PFSK-1 (cell line): ENCODE measurements around the gene VTI1A.

Source experiments
- FOXP2 ChIP-seq: optimal IDR thresholded peaks from 2 replicates; pipeline ENCODE3; 2011; ENCODE audit warnings: borderline replicate concordance, control low read depth, inconsistent platforms; ENCODE audit not compliant: insufficient read depth; ENCODE audit errors: extremely low read length, extremely low read depth
- POLR2AphosphoS5 ChIP-seq: IDR thresholded peaks from 2 replicates; pipeline ENCODE4 v1.6.1; 2012; ENCODE audit warnings: low read depth, mild to moderate bottlenecking, control low read depth, low read length, moderate library complexity
- SIN3A ChIP-seq: IDR thresholded peaks from 2 replicates; pipeline ENCODE4 v1.6.1; 2012; ENCODE audit warnings: mild to moderate bottlenecking, low read length, moderate library complexity, borderline replicate concordance; ENCODE audit not compliant: insufficient read depth
- TAF1 ChIP-seq: IDR thresholded peaks from 2 replicates; pipeline ENCODE4 v1.6.1; 2012; ENCODE audit warnings: low read length, control low read depth, borderline replicate concordance; ENCODE audit not compliant: insufficient read depth
- TF ChIP-seq, protein P1 (sequence below), 2 experiments: IDR thresholded peaks; 2 replicates each; pipeline versions ENCODE4 v1.6.1 to v1.8.0; 2011 to 2012; ENCODE audit warnings: low read depth in 2 of 2, low read length in 2 of 2, control low read depth in 1 of 2, inconsistent platforms in 1 of 2, mild to moderate bottlenecking in 1 of 2, moderate library complexity in 1 of 2; ENCODE audit not compliant: insufficient read depth in 1 of 2

VTI1A gene

DNA sequence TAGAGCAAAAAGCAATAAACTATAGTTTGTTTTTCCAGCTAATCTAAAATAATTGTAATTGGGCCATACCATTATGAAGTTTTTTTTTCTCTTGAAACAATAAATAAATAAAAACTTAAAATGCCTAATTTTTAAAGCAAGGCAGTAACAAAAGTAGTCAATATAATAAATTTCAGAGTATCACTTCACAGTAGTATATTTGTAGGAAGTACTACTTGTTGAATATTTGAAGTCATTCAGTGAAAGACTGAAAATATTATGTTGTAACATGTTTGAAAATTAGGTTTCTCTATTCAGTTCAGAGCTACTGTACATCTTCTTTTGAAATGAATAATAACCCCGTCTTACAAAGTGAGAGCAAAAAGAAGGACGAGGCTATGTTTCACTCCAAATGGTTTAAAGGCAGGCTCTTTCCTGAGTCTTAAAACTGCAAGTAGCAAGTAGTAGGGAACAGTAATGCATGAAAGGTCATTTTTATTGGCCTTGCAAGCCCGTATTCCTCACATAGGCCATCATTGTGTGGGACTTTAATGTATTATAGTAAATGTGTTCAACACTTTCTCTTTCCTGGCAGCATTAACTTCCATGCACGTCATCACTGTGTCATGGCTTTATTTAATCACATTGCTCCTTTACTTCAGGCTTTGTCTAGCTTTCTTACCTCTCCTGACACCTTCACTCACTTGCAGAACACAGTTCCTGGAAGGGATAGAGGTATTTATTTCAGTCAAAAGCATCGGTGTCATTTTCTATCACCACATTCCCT is 141.4 kb downstream of the VTI1A start:
- no peak for TF ChIP-seq POLR2AphosphoS5
- TF ChIP-seq, protein P1, sequence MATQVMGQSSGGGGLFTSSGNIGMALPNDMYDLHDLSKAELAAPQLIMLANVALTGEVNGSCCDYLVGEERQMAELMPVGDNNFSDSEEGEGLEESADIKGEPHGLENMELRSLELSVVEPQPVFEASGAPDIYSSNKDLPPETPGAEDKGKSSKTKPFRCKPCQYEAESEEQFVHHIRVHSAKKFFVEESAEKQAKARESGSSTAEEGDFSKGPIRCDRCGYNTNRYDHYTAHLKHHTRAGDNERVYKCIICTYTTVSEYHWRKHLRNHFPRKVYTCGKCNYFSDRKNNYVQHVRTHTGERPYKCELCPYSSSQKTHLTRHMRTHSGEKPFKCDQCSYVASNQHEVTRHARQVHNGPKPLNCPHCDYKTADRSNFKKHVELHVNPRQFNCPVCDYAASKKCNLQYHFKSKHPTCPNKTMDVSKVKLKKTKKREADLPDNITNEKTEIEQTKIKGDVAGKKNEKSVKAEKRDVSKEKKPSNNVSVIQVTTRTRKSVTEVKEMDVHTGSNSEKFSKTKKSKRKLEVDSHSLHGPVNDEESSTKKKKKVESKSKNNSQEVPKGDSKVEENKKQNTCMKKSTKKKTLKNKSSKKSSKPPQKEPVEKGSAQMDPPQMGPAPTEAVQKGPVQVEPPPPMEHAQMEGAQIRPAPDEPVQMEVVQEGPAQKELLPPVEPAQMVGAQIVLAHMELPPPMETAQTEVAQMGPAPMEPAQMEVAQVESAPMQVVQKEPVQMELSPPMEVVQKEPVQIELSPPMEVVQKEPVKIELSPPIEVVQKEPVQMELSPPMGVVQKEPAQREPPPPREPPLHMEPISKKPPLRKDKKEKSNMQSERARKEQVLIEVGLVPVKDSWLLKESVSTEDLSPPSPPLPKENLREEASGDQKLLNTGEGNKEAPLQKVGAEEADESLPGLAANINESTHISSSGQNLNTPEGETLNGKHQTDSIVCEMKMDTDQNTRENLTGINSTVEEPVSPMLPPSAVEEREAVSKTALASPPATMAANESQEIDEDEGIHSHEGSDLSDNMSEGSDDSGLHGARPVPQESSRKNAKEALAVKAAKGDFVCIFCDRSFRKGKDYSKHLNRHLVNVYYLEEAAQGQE (IDR thresholded peaks at IDR 0.05; ENCODE audit: insufficient read depth in 1 of 2, low read depth in 2 of 2, low read length in 2 of 2), result no peak
- no peak for TF ChIP-seq FOXP2
- no peak for TF ChIP-seq SIN3A

DNA sequence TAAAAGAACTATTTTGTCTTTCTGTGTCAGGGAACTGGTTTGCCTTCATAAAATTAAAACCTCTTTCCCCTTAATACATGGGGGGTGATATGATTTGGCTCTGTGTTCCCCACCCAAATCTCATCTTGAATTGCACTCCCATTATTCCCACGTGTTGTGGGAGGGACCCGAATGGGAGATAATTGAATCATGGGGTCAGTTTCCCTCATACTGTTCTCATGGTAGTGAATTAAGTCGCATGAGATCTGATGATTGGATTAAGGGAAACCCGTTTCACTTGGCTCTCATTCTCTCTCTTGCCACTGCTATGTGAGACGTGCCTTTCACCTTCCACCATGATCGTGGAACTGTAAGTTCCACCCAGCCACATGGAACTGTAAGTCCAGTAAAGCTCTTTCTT is 142.1 kb downstream of the VTI1A start:
- TF ChIP-seq FOXP2, result no peak
- TF ChIP-seq SIN3A, result no peak
- no peak for TF ChIP-seq TAF1
- TF ChIP-seq POLR2AphosphoS5, result no peak
- TF ChIP-seq, protein P1 (IDR thresholded peaks at IDR 0.05; ENCODE audit: insufficient read depth in 1 of 2, low read depth in 2 of 2, low read length in 2 of 2), result no peak

DNA sequence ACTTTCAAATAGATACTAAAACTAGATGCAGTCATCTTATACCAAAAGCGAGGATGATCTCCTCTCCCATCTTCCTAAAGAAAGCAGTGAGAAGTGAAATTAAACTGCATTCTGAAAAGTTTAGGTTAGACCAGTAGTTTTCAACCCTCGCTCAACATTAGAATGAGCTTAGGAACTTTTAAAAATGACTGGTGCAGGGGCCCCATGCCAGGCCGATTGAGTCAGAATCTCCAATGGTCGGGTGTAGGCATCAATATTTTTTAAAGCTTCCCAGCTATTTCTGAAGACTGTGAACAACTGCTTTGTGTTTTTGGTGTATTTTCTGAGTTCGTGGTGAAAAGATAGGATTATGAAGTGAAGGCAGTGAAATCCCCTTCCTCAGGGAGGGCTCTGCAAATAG is 146.0 kb downstream of the VTI1A start:
- TF ChIP-seq POLR2AphosphoS5 (no peak), SIN3A (no peak), FOXP2 (no peak), TAF1 (no peak)
- TF ChIP-seq, protein P1 (IDR thresholded peaks at IDR 0.05; ENCODE audit: insufficient read depth in 1 of 2, low read depth in 2 of 2, low read length in 2 of 2), result no peak

DNA sequence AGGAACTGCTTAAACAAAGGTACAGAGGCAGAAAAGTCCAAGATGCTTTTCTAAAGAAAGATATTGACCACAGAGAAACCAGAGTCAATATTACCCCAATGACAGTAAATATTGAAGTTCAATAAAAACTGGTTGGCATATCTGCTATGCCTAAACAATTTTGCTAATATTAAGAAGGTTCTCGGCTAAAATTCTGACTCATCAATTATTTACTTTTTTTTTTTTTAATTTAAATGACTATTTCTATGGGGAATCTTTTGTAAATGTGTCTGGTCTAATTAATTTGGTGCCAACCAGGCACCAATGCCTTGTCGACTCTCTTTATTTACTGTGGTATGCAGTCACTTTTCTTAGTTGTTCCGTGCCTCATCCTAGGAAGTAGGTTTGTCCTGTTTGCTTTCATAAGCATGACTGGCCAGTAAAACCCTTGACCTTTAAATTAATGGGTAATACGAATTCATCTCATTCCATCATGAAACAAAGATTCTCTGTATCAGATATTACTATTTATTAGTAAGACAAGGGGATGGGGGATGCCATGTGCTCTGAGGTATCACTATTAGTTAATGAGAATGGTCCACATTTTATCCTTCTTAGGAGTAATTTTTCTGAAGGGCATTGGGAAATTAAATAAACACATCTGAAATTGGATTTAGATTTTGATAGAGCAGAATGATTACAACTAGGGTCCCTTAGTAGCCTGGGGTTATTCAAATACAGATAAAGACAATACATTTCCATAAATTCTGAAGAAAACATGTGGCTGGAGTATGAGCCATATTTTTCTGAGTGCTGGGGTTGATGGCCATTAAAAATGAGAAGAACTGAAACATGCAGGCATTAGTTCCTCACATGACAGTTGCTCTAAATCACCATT is 154.4 kb downstream of the VTI1A start:
- TF ChIP-seq POLR2AphosphoS5, result no peak
- no peak for TF ChIP-seq TAF1
- TF ChIP-seq FOXP2, result no peak
- TF ChIP-seq, protein P1 (IDR thresholded peaks at IDR 0.05; ENCODE audit: insufficient read depth in 1 of 2, low read depth in 2 of 2, low read length in 2 of 2), result no peak
- no peak for TF ChIP-seq SIN3A
